NCI-H524 (cell line): ENCODE measurements around the gene GGT5.
"Not testable (repeated sequence)": the region's sequence is repeated elsewhere in the genome, so short reads cannot be mapped to it uniquely, and the experiment has no call there.

Source experiments
- DNase-seq, 2 experiments: peaks; one replicate each; lab custom pipeline; 2025; lab: John Stamatoyannopoulos, UW

Gene GGT5

GRCh38 chr22:24263479-24263878 lies 18.6 kb upstream of the GGT5 start:
- not testable (repeated sequence) for DNase-seq

DNA sequence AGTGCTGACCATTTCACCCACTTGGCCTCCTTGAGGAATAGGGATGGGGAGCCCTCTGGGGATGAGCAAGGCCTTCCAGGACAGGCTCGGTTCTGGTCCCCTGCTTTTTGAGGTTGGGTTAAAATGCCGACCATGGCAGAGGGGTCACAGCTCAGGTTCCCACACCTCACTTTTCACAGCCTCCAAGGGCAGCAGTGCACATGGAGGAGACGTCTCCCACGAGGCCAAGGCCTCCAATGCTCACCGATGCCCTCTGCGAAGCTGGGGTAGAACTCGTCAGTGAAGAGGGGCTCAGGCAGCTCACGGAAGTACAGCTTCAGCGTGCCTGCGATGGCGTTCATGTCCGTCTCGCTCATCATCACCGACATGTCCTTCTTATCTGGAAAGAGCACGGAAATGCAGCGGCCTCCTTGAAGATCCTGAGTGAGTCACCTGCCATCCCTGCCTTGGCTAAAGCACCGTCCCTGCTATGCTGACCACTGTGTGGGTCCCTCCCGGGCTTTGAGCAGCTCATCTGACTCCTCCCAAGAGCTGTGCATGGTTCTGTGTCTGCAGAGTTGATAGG lies 17.4 kb upstream of the GGT5 start:
- not testable (repeated sequence) for DNase-seq

DNA sequence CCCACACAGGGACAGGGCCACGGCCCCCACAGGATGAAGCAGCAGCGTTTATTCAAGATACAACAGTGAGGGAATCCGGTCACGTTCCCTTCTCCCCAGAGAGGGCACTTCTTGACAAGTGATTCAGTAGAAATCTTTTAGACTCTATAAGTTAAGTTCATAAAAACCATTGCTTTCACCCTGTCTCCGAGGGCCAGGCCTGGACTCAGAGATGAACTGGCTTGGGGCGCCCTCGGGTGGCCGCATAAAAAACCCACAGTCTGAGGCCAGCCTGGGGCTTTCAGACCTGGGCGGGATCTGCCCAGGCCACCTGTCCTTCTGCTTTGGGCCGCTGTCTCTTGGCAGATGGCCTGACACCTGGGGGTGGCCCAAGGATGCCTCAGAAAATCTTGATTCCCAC lies 14.6 kb upstream of the GGT5 start:
- peak; percentile 88 to 90 for DNase-seq

GRCh38 chr22:24256736-24257135 lies 11.9 kb upstream of the GGT5 start:
- not testable (repeated sequence) for DNase-seq

DNA sequence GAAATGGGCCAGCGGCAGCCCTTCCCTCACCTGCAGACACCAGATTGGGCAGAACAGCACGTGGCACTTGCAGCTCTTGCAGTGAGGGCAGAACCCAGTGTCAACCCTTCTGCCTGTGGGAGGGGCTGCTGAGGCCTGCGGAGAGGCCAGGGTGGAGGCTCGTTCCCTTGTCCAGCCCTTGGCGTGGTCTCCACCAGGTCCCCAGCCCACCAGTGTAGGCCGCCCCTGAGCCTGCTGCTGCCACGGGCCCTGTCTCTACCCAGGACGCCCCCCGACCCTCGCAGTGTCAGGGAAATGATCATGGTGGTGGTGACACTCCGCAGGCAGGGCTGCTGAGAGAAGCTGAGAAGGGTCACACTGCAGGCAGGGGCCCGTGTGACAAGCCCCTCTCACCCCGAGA lies 11.3 kb upstream of the GGT5 start:
- DNase-seq: not testable (repeated sequence)

DNA sequence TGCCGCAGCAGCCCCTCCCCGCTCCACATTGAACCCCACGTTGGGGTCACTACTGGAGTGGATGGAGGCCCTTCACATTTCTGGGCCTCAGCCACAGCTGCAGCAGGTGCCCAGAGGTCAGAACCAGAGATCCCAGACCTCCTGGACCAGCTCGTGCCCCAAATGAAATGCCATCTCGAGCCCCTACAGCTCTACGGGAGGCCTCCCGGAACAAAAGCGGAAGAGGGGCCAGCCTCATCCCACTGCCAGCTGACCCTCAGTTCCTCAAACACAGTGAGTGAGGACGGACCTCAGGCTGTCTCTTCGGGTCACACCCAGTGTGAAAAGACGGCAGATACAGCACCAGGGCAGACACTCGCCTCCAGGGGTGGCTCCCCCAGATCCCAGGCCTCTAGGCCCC lies 8.2 kb upstream of the GGT5 start:
- DNase-seq: not testable (repeated sequence)

- DNase-seq: not testable (repeated sequence)
Observed at GRCh38 chr22:24251286-24251685, 6.4 kb upstream of the GGT5 start.

GRCh38 chr22:24249413-24249812 lies 4.5 kb upstream of the GGT5 start:
- DNase-seq: not testable (repeated sequence)

DNA sequence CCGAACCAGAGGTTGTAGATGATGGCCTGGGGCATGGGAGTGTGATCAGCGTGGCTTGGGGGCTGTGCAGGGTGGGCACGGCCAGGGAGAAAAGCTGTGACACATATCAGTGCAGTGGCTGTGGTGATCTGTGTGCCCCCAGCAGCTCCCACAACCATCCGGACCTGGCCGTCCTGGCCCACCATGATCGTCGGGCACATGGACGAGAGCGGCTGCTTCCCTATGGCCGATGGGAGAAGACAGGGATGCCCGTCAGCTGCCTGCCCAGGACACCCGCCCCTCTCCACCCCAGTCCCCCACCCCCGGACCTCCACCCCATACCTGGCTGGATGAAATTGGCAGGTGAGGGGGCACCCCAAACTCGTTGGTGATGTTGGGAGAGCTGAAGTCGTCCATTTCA lies 3.7 kb upstream of the GGT5 start:
- not testable (repeated sequence) for DNase-seq

GRCh38 chr22:24247564-24248344 lies 2.9 kb upstream of the GGT5 start:
- peak; percentile 46 to 77 for DNase-seq

DNA sequence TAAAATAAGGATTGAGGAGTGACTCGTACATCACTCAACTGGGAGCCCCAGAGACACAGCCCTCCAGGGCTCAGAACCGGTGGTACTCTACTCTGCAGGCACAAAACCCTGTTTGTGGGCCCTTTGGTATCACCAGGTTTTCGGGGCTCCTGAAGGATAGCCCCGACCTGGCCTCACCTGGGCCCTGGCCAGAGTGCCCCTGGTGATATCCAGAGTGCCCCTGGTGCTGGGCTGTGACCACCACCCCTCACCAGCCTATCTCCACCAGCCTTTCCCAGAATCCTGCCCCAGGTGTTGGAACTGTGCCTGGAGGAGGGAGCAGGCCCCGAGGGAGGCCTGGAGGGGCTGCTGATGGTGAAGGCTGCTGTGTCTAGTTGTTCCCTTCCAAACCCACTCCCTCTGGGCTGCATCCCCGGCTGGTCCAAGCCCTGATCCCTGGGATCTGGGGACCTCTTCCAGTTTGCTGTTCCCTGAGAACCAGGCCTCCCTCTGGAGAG lies 2.2 kb upstream of the GGT5 start:
- no peak for DNase-seq

DNA sequence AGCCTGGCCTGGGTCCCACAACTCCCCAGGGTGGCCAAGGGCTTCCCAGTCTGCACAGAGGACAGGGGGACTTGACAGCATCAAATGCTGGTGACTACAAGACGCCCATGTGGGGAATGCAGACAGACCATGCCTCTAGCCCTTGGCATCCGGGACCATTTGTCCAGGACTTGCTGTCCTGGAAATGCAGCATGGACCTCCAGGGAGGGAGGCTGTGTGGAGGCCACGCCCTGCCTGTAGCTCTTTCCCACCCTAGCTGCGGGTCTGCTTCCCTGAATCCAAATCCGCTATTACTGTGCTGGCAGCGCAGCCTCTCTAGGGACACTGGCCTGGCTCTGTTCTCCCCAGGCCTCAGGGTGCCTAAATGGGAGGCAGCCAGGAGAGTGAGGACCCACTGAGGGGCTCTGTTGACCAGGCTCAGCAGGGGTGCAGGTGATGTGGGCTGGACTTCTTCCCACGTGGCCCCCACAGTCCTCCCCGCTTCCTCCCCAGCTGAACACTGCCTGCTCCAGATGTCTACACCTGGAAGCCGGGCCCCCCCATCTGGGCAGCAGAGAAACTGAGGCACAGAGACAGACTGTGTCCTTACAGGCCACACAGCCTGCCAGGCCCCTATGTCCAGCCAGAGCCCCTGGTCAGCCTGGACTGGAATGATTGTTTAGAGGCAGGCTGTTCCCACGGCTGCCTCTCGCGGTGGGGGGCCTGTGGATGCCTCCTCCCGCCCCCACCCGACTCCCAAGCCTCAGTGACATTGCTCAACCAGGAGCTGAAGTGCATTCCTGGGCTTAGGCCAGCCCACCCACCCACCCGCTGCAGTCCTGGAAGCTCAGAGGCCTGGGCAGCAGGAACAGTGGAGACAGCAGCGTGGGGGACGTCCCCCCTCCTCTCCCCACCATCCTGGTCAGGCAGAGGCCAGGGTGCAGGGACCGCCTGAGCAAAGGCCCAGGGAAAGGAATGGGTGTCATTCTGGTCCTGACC lies 991 bp upstream of the GGT5 start:
- DNase-seq: peak in 1 of 2 experiments; percentile 43

DNA sequence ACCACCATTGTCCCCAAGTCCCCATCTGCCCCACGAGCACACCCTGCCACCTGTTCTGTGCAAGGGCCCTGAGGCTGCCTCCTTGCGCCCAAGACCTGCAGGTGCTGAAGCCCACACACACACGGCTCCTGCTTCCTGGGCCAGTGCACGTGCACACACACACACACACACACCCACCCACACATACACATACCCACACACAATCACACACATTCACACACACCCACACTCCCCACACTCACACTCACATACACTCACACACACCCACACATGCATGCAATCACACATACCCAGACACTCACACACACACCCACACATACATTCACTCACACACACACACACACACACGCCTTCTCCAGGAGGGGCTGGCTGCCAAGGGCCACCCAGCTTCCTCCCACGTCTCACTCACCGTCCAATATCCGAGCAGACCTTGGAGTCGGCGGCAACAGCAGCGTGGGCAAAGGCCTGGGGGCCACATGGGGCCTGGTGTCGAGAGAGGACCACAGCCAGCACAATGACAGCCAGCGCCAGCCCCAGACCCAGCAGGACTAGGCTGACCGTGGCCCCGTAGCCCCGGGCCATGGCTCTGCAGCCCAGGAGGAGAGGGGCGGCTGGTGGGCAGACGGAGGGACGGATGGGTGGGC lies 616 bp downstream of the GGT5 start:
- DNase-seq: peak; percentile 52 to 78

DNA sequence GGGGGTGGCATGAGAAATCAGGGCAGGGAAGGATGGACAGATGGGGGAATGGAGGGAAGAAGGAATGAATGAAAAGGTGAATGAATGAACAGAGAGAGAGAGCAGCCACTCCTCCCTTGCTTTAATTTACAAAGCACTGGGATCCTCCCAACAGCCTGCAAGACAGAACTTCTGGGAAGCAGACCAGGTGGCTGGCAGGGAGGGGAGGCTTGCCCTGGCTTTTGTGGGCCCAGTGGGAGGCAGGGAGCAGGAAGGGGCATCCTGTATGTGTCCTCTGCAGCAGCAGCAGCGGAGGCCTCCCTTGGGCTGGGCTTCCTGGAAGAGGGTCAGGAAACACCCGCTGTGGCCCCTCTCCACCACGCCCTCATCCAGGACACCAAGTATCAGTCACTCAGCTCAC lies 1.5 kb downstream of the GGT5 start:
- DNase-seq: peak; percentile 78 to 80

DNA sequence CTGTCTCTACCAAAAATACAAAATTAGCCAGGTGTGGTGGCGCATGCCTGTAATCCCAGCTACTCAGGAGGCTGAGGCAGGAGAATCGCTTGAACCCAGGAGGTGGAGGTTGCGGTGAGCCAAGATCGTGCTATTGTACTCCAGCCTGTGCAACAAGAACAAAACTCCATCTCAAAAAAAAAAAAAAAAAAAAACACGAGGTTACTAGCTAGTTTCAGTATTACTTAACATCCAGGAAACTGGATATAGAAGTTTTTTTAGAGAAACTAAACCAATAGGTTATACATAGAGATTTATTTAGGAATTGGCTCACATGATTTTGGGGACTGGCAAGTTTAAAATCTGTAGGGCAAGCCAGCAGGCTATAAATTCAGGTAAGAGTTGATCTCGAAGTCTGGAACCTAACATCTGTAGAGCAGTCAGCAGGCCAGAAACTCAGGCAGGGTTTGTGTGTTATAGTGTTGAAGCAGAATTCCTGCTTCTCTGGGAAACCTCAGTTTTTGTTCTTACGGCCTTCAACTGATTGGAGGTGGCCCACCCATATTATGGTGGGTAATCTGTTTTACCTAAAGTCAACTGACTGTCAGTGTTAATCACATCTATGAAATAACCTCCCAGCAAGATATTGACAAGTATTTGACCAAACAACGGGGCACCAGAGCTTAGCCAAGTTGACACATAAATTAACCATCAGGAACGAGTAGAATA lies 3.7 kb downstream of the GGT5 start:
- DNase-seq: not testable (repeated sequence)

DNA sequence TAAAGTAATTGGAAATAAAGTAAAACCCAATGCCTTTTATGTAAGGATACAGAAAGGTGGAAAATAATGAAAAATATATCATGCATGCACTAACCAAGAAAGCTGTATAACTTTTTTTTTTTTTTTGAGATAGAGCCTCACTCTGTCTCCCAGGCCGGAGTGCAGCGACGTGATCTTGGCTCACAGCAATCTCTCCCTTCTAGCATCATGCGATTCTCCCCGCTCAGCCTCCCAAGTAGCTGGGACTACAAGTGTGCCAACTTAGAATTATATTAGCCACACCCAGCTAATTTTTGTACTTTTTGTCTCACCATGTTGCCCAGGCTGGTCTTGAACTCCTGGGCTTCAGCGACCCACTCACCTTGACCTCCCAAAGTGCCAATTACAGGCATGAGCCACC lies 4.5 kb downstream of the GGT5 start:
- no peak for DNase-seq

- DNase-seq: not testable (repeated sequence)
Observed at GRCh38 chr22:24238101-24238694, 6.7 kb downstream of the GGT5 start.

DNA sequence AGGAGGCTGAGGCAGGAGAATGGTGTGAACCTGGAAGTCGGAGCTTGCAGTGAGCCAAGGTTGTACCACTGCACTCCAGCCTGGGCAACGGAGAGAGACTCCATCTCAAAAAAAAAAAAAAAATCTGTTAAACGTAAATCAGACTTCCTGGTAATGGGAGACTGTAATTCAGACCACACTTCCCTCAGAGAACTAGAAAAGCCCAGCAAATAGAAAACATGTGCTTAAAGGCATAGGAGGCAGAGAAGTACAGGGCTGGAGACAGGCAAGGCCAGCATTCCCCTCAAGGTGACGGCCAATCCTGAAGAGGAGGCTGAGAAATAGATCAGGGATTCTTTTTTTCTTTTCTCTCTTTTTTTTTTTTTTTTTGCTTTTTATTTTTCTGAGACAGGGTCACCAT lies 8.2 kb downstream of the GGT5 start:
- DNase-seq: no peak

GRCh38 chr22:24235315-24235714 lies 9.6 kb downstream of the GGT5 start:
- no peak for DNase-seq

GRCh38 chr22:24233816-24234215 lies 11.1 kb downstream of the GGT5 start:
- no peak for DNase-seq

- DNase-seq: no peak
Observed at GRCh38 chr22:24233235-24233634, 11.6 kb downstream of the GGT5 start.
